ENCODE measurements around the gene CTNNA3.

Gene CTNNA3

GRCh38 chr10:66242885-66243284 is 1453.1 kb downstream of the CTNNA3 start:
- no peaks in the 10 kb centered on the region for H3K36me3 ChIP-seq (replicated peaks)
- H3K4me3 ChIP-seq = no peak overlapping the region
- H3K4me1 ChIP-seq = peaks cover 13% of the 10 kb centered on the region
- no peaks in the 10 kb centered on the region for H3K9me3 ChIP-seq
- in situ Hi-C loops (cut with MboI; ENCODE audit: low sequenced_read_pairs) = no loop called here
- H3K27me3 ChIP-seq (ENCODE audit: low read depth) = no peaks in the 10 kb centered on the region
- peak in 1 of 2 experiments; percentile 42 for DNase-seq (ENCODE audit: low spot score in 2 of 2)

DNA sequence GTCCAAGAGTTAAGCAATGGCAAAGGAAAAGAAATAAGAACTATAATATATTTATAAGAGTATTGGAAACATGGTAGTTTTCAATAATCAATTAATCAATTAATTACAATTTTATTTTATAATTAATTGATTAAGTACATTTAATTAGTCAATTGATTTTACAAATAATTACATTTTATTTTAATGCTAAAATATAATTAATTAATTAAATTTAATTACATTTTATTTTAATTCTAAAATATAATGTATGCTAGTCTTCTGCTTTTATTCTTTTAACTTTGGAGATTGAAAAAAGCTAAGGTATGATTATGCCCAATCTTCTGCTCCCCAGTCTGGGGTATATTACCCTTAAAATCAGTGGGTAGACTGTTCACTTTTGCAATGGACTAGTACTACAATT is 1456.9 kb downstream of the CTNNA3 start:
- DNase-seq (ENCODE audit: low spot score in 2 of 2) = no peak
- H3K9me3 ChIP-seq = no peaks in the 10 kb centered on the region
- no peak overlapping the region for H3K4me3 ChIP-seq
- peaks cover 13% of the 10 kb centered on the region for H3K4me1 ChIP-seq
- in situ Hi-C loops (cut with MboI; ENCODE audit: low sequenced_read_pairs) = no loop called here
- no peaks in the 10 kb centered on the region for H3K36me3 ChIP-seq (replicated peaks)
- H3K27me3 ChIP-seq (ENCODE audit: low read depth) = no peaks in the 10 kb centered on the region

DNA sequence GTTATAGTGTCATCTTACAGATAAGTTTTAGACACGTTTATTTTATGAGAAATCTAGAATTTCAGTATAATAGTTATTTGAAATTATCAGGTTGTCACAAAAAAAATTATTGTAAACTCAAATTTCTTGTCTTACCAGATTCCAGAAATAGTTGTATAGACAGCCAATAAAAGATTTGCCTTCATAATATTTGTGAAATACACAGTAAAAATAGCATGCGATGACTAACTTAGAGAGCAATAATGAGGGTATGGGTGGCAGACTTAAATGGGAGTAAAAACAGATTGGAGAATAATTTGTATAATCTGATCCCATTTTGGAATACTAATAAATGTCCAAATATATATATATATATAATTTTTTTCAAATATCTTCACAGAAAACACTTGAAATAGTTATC is 1457.7 kb downstream of the CTNNA3 start:
- Histone ChIP-seq H3K4me1 (peaks cover 10% of the 10 kb centered on the region), H3K27me3 (ENCODE audit: low read depth) (no peaks in the 10 kb centered on the region), H3K4me3 (no peak overlapping the region), H3K9me3 (no peaks in the 10 kb centered on the region), H3K36me3 (replicated peaks) (no peaks in the 10 kb centered on the region)
- in situ Hi-C loops (cut with MboI; ENCODE audit: low sequenced_read_pairs) = no loop called here
- DNase-seq (ENCODE audit: low spot score in 2 of 2) = no peak

- in situ Hi-C loops (cut with MboI; ENCODE audit: low sequenced_read_pairs) = no loop called here
- DNase-seq (ENCODE audit: low spot score in 2 of 2) = no peak
- Histone ChIP-seq H3K4me1 (no peaks in the 10 kb centered on the region), H3K9me3 (no peaks in the 10 kb centered on the region), H3K27me3 (ENCODE audit: low read depth) (no peaks in the 10 kb centered on the region), H3K36me3 (replicated peaks) (no peaks in the 10 kb centered on the region), H3K4me3 (no peak overlapping the region)
Measured at GRCh38 chr10:66234872-66235271, 1461.1 kb downstream of the CTNNA3 start.

DNA sequence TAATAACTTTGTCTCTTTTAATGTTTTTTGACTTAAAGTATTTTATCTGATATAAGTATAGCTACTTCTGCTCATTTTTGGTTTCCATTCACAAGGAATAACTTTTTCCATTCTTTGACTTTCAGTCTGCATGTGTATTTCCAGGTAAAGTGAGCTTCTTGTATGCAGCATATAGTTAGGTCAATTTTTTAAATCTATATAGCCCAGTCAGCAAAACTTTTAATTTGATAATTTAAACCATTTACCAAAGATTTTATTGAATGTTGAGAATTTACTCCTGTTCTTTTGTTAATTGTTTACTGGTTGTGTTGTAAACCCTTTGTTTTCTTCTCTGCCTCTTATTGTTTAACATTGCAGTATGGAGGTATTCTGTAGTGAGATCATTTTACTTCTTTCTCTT is 1467.1 kb downstream of the CTNNA3 start:
- no peak for DNase-seq (ENCODE audit: low spot score in 2 of 2)
- Histone ChIP-seq H3K36me3 (replicated peaks) (no peaks in the 10 kb centered on the region), H3K4me1 (no peaks in the 10 kb centered on the region), H3K4me3 (no peak overlapping the region), H3K27me3 (ENCODE audit: low read depth) (no peaks in the 10 kb centered on the region), H3K9me3 (peaks cover 4% of the 10 kb centered on the region; the same call in 1 of the 2 replicates)
- in situ Hi-C loops (cut with MboI; ENCODE audit: low sequenced_read_pairs) = no loop called here

DNA sequence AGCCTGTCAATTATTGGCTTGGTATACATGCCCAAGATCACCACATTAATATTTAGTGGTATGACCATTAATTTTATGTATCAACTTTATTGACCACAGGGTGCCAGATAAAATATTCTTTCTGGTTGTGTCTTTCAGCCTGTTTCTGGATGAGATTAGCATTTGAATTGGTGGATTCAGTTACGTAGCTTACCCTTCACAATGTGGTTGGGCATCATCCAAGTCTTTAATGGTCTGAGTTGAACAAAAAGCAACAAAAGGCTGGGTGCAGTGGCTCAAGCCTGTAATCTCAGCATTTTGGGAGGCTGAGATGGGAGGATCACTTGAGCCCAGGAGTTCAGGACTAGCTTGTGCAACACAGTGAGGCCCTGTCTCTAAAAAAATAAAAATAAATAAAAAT is 1472.3 kb downstream of the CTNNA3 start:
- no peak overlapping the region for H3K4me3 ChIP-seq
- H3K9me3 ChIP-seq = peaks cover 4% of the 10 kb centered on the region; the same call in 1 of the 2 replicates
- H3K27me3 ChIP-seq (ENCODE audit: low read depth) = no peaks in the 10 kb centered on the region
- H3K36me3 ChIP-seq (replicated peaks) = no peaks in the 10 kb centered on the region
- H3K4me1 ChIP-seq = peaks cover 10% of the 10 kb centered on the region; the same call in 1 of the 2 replicates
- peak; percentile 42 to 66 for DNase-seq (ENCODE audit: low spot score in 2 of 2)
- in situ Hi-C loops (cut with MboI; ENCODE audit: low sequenced_read_pairs) = no loop called here

DNA sequence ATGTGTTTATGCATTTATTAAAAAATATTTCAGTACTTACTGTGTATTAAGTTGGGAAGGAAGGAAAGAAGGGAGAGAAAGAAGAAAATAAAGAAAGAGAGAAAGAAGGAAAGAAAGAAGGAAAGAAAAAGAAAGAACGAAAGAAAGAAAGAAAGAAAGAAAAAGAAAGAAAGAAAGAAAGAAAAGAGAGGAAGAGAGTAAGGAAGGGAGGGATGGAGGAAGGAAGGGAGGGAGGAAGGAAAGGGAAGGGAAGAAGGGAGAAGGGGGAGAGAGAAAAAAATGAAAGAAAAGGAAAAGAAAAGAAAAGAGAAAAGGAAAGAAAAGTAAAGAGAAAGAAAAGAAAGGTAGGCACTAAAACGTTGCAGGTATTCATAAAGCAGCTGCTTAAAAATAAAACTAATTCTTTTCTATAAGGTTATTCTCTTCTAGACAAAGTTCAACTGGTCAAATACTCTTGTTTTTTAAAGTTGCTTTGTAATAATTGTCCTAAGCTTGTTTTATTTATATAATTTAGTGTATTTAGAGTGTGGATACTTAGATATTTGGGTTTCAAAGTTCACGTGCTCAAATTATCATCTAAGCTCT is 1473.4 kb downstream of the CTNNA3 start:
- Histone ChIP-seq H3K9me3 (peaks cover 4% of the 10 kb centered on the region; the same call in 1 of the 2 replicates), H3K4me3 (no peak overlapping the region), H3K27me3 (ENCODE audit: low read depth) (no peaks in the 10 kb centered on the region), H3K4me1 (peaks cover 10% of the 10 kb centered on the region; the same call in 1 of the 2 replicates), H3K36me3 (replicated peaks) (no peaks in the 10 kb centered on the region)
- in situ Hi-C loops (cut with MboI; ENCODE audit: low sequenced_read_pairs) = no loop called here
- no peak for DNase-seq (ENCODE audit: low spot score in 2 of 2)

- in situ Hi-C loops (cut with MboI; ENCODE audit: low sequenced_read_pairs) = no loop called here
- Histone ChIP-seq H3K4me1 (peaks cover 19% of the 10 kb centered on the region), H3K4me3 (no peak overlapping the region), H3K9me3 (no peaks in the 10 kb centered on the region), H3K27me3 (ENCODE audit: low read depth) (no peaks in the 10 kb centered on the region), H3K36me3 (replicated peaks) (no peaks in the 10 kb centered on the region)
- no peak for DNase-seq (ENCODE audit: low spot score in 2 of 2)
Measured at GRCh38 chr10:66218981-66219587, 1476.9 kb downstream of the CTNNA3 start.

- Histone ChIP-seq H3K36me3 (replicated peaks) (no peaks in the 10 kb centered on the region), H3K4me1 (peaks cover 16% of the 10 kb centered on the region), H3K4me3 (no peak overlapping the region), H3K9me3 (no peaks in the 10 kb centered on the region), H3K27me3 (ENCODE audit: low read depth) (no peaks in the 10 kb centered on the region)
- in situ Hi-C loops (cut with MboI; ENCODE audit: low sequenced_read_pairs) = no loop called here
- no peak for DNase-seq (ENCODE audit: low spot score in 2 of 2)
Measured at GRCh38 chr10:66218289-66218688, 1477.7 kb downstream of the CTNNA3 start.

- H3K27me3 ChIP-seq (ENCODE audit: low read depth) = no peaks in the 10 kb centered on the region
- DNase-seq (ENCODE audit: low spot score in 2 of 2) = peak; percentile 63 to 86
- in situ Hi-C loops (cut with MboI; ENCODE audit: low sequenced_read_pairs) = no loop called here
- H3K36me3 ChIP-seq (replicated peaks) = no peaks in the 10 kb centered on the region
- H3K9me3 ChIP-seq = no peaks in the 10 kb centered on the region
- H3K4me3 ChIP-seq = no peak overlapping the region
- H3K4me1 ChIP-seq = peaks cover 9% of the 10 kb centered on the region
Measured at GRCh38 chr10:66215920-66216319, 1480.1 kb downstream of the CTNNA3 start.

DNA sequence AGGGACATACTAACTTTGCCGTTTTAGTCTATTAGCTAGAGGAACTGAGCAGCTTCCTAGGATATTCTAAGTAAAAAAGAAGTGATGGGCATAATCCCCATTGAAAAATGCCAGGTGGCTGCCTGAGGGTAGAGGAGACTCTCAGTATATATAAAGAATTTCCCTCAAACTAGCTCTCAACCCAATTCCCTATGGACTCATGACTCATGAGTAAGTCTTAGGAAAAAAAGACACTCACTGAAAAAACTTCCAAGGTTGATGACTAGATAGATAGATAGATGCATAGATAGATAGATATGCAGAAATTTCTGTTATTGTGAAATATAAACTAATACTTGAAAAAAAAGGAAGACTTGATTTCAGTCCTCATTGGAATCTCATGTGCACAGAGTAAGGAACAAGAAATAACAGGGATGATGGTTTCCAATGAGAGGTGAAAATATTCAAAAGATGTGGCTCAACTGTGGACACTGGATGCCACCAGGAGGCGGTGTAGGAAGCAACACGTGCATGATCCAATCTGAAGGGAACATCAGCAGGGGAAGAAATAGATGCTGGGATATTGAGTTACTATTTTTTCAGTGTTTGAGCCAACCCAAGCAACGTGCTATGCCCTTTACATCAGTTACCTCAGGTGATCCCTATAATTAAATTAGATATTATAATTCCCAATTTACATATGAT is 1481.1 kb downstream of the CTNNA3 start:
- in situ Hi-C loops (cut with MboI; ENCODE audit: low sequenced_read_pairs) = no loop called here
- Histone ChIP-seq H3K4me3 (no peak overlapping the region), H3K9me3 (no peaks in the 10 kb centered on the region), H3K4me1 (peaks cover 9% of the 10 kb centered on the region), H3K36me3 (replicated peaks) (no peaks in the 10 kb centered on the region), H3K27me3 (ENCODE audit: low read depth) (no peaks in the 10 kb centered on the region)
- peak; percentile 14 to 34 for DNase-seq (ENCODE audit: low spot score in 2 of 2)

- in situ Hi-C loops (cut with MboI; ENCODE audit: low sequenced_read_pairs) = no loop called here
- Histone ChIP-seq H3K4me1 (no peaks in the 10 kb centered on the region), H3K36me3 (replicated peaks) (no peaks in the 10 kb centered on the region), H3K9me3 (no peaks in the 10 kb centered on the region), H3K4me3 (no peak overlapping the region), H3K27me3 (ENCODE audit: low read depth) (no peaks in the 10 kb centered on the region)
- DNase-seq (ENCODE audit: low spot score in 2 of 2) = no peak
Measured at GRCh38 chr10:66209025-66209424, 1487.0 kb downstream of the CTNNA3 start.

- Histone ChIP-seq H3K36me3 (replicated peaks) (no peaks in the 10 kb centered on the region), H3K4me1 (no peaks in the 10 kb centered on the region), H3K9me3 (no peaks in the 10 kb centered on the region), H3K4me3 (no peak overlapping the region), H3K27me3 (ENCODE audit: low read depth) (no peaks in the 10 kb centered on the region)
- in situ Hi-C loops (cut with MboI; ENCODE audit: low sequenced_read_pairs) = no loop called here
- DNase-seq (ENCODE audit: low spot score in 2 of 2) = no peak
Measured at GRCh38 chr10:66204838-66205237, 1491.2 kb downstream of the CTNNA3 start.

- H3K36me3 ChIP-seq (replicated peaks) = no peaks in the 10 kb centered on the region
- no peak overlapping the region for H3K4me3 ChIP-seq
- H3K9me3 ChIP-seq = no peaks in the 10 kb centered on the region
- H3K4me1 ChIP-seq = no peaks in the 10 kb centered on the region
- no peak for DNase-seq (ENCODE audit: low spot score in 2 of 2)
- no peaks in the 10 kb centered on the region for H3K27me3 ChIP-seq (ENCODE audit: low read depth)
- in situ Hi-C loops (cut with MboI; ENCODE audit: low sequenced_read_pairs) = no loop called here
Measured at GRCh38 chr10:66202101-66202500, 1493.9 kb downstream of the CTNNA3 start.

Measured in HAP-1 (cell line).